Spinal cord (tissue), 10 donors: ENCODE data around the gene LRRC9. TPM values are rescaled to one million over a fixed set of nuclear protein-coding genes. Genes with fewer than 3 reads are reported as not detected.
"Not testable (repeated sequence)": the region's sequence is repeated elsewhere in the genome, so short reads cannot be mapped to it uniquely, and the experiment has no call there.

Experiments
- DNase-seq, 6 donors: peaks; one replicate each; pipeline versions ENCODE4 v3.0.0 to v3.0.0-alpha.2; 2013 to 2015; ENCODE audit warnings: low spot score in 6 of 6, low read depth in 4 of 6
- H3K27ac ChIP-seq: one replicate; pipeline ENCODE4 v1.5.1; 2013; ENCODE audit warnings: low read depth, low read length, control low read depth
- H3K27me3 ChIP-seq: one replicate; pipeline ENCODE4 v1.6.1; 2013; ENCODE audit warnings: low read length; ENCODE audit not compliant: control insufficient read depth, insufficient read depth
- H3K36me3 ChIP-seq: one replicate; pipeline ENCODE4 v1.6.1; 2013; ENCODE audit warnings: low read length; ENCODE audit not compliant: control insufficient read depth, insufficient read depth
- H3K4me1 ChIP-seq: one replicate; pipeline ENCODE4 v1.6.1; 2013; ENCODE audit warnings: low read length; ENCODE audit not compliant: control insufficient read depth, insufficient read depth
- H3K4me3 ChIP-seq: one replicate; pipeline ENCODE4 v1.5.1; 2013; ENCODE audit warnings: low read depth, low read length, control low read depth
- H3K9me3 ChIP-seq: one replicate; pipeline ENCODE4 v1.6.1; 2013; ENCODE audit warnings: low read length; ENCODE audit not compliant: control insufficient read depth, insufficient read depth
- WGBS: methylation state at CpG from one replicate; pipeline ENCODE4 v1.1.5; 2013; ENCODE audit warnings: missing lambda C conversion rate; ENCODE audit not compliant: insufficient coverage; 5-methylcytosine and 5-hydroxymethylcytosine counted together
- polyA plus RNA-seq, 2 donors: library from polyadenylated mRNA; unstranded; fragments of 120-200 nt; gene quantifications; one replicate each; pipeline ENCODE4 v1.2.1, GENCODE V29; 2013; ENCODE audit not compliant: insufficient read length in 2 of 2
- total RNA-seq, 2 donors: library from RNA; depleted of rRNA in 1 of 2; stranded (reverse); fragments of 120-200 nt in 1 of 2; fragments of >200 nt in 1 of 2; gene quantifications; one replicate each; pipeline versions ENCODE4 v1.2.3 to v1.2.4, GENCODE V29; 2013 to 2014
- donor health status: healthy.

LRRC9 gene
- total and polyA plus RNA-seq, 4 donors: 2.5 to 8.2 (median 6.8) TPM

GRCh38 chr14:60095231-60095630, 175.3 kb downstream of the LRRC9 start:
- H3K36me3 ChIP-seq: no peaks in the 10 kb centered on the region
- H3K4me3 ChIP-seq: no peak overlapping the region
- H3K9me3 ChIP-seq: no peaks in the 10 kb centered on the region
- H3K27ac ChIP-seq: no peak overlapping the region
- no peaks in the 10 kb centered on the region for H3K27me3 ChIP-seq
- H3K4me1 ChIP-seq: peaks cover 5% of the 10 kb centered on the region
- no peak for DNase-seq

GRCh38 chr14:60095781-60096450, 176.0 kb downstream of the LRRC9 start:
- no peaks in the 10 kb centered on the region for H3K27me3 ChIP-seq
- H3K9me3 ChIP-seq: no peaks in the 10 kb centered on the region
- 40% methylated on average over 1 of the region's 3 CpGs for WGBS
- H3K4me3 ChIP-seq: no peak overlapping the region
- no peaks in the 10 kb centered on the region for H3K36me3 ChIP-seq
- H3K27ac ChIP-seq: no peak overlapping the region
- H3K4me1 ChIP-seq: peaks cover 5% of the 10 kb centered on the region
- DNase-seq: no peak

GRCh38 chr14:60097974-60098373, 178.0 kb downstream of the LRRC9 start:
- Histone ChIP-seq H3K27ac (no peak overlapping the region), H3K4me3 (no peak overlapping the region), H3K9me3 (no peaks in the 10 kb centered on the region), H3K36me3 (no peaks in the 10 kb centered on the region), H3K27me3 (no peaks in the 10 kb centered on the region), H3K4me1 (peaks cover 5% of the 10 kb centered on the region)
- 98% methylated on average over 6 of the region's 6 CpGs for WGBS
- no peak for DNase-seq

GRCh38 chr14:60099855-60100254, 179.9 kb downstream of the LRRC9 start:
- H3K4me1 ChIP-seq, DNase-seq, H3K9me3 ChIP-seq, H3K27ac ChIP-seq, H3K27me3 ChIP-seq, H3K4me3 ChIP-seq, H3K36me3 ChIP-seq: not testable (repeated sequence)
- 100% methylated on average over 4 of the region's 7 CpGs for WGBS

GRCh38 chr14:60101786-60102185, 181.8 kb downstream of the LRRC9 start:
- no peaks in the 10 kb centered on the region for H3K9me3 ChIP-seq
- no peak for DNase-seq
- H3K27me3 ChIP-seq: no peaks in the 10 kb centered on the region
- WGBS: no CpG with 5 or more reads among the region's 1 CpG
- H3K27ac ChIP-seq: no peak overlapping the region
- no peak overlapping the region for H3K4me3 ChIP-seq
- no peaks in the 10 kb centered on the region for H3K36me3 ChIP-seq
- no peaks in the 10 kb centered on the region for H3K4me1 ChIP-seq

GRCh38 chr14:60102389-60102788, 182.4 kb downstream of the LRRC9 start:
- H3K27ac ChIP-seq: no peak overlapping the region

GRCh38 chr14:60106339-60106738, 186.4 kb downstream of the LRRC9 start:
- WGBS: no CpG with 5 or more reads among the region's 2 CpGs
- no peak for DNase-seq
- Histone ChIP-seq H3K4me1 (no peaks in the 10 kb centered on the region), H3K36me3 (no peaks in the 10 kb centered on the region), H3K9me3 (no peaks in the 10 kb centered on the region), H3K4me3 (no peak overlapping the region), H3K27me3 (no peaks in the 10 kb centered on the region), H3K27ac (no peak overlapping the region)

More at GRCh38 chr14:60102389-60102788, 182.4 kb downstream of the LRRC9 start:
- Histone ChIP-seq H3K9me3 (no peaks in the 10 kb centered on the region), H3K27me3 (no peaks in the 10 kb centered on the region), H3K36me3 (no peaks in the 10 kb centered on the region), H3K4me3 (no peak overlapping the region), H3K4me1 (no peaks in the 10 kb centered on the region)
- no CpG with 5 or more reads among the region's 2 CpGs for WGBS
- DNase-seq: no peak

- Histone ChIP-seq H3K4me1 (no peaks in the 10 kb centered on the region), H3K36me3 (no peaks in the 10 kb centered on the region), H3K27ac (no peak overlapping the region), H3K4me3 (no peak overlapping the region), H3K9me3 (no peaks in the 10 kb centered on the region), H3K27me3 (no peaks in the 10 kb centered on the region)
- 60% methylated on average over 1 of the region's 4 CpGs for WGBS
- DNase-seq: no peak
These were observed 187.5 kb downstream of the LRRC9 start for GRCh38 chr14:60107477-60107876.

GRCh38 chr14:60111732-60112131, 191.8 kb downstream of the LRRC9 start:
- no peaks in the 10 kb centered on the region for H3K4me1 ChIP-seq
- no peaks in the 10 kb centered on the region for H3K27me3 ChIP-seq
- no peak overlapping the region for H3K4me3 ChIP-seq
- no peak overlapping the region for H3K27ac ChIP-seq
- no peak for DNase-seq
- no peaks in the 10 kb centered on the region for H3K9me3 ChIP-seq
- H3K36me3 ChIP-seq: peaks cover 4% of the 10 kb centered on the region
- WGBS: no CpG with 5 or more reads among the region's 2 CpGs
